ENCODE measurements around the gene E2F2.

Gene E2F2

DNA sequence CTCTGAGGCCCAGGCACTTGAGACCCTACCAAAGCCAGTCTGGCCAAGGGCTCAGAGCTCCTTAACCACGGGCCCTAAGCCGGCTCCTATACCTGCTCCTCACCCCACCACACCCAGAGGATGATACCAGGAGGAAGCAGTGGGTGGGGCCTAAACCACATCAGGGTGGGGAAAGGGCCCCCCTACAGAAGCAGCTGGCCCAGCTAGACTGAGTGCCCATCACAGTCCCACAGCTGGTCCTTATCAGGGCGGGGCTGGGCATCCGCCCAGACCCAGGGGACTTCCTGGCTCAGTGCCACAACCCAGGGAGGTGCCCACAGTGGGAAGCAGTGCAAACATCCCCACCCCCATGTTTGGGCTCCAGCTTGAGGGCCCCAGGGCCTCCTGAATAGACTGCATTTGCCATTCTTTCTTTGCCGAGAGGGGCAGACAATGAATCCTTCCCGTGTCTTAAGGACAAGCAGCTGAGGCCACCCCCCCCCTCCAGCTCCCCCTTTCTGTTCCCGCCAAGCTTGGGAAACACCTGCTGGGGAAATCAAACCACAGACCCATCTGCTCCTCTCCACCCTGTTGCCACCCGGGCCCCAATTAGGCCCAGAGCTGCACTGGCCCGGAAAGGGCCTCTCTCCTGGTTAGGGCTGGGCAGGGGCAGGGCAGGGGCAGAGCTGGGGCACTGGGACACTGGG lies 6.2 kb downstream of the E2F2 start:
- TF ChIP-seq, protein P1, sequence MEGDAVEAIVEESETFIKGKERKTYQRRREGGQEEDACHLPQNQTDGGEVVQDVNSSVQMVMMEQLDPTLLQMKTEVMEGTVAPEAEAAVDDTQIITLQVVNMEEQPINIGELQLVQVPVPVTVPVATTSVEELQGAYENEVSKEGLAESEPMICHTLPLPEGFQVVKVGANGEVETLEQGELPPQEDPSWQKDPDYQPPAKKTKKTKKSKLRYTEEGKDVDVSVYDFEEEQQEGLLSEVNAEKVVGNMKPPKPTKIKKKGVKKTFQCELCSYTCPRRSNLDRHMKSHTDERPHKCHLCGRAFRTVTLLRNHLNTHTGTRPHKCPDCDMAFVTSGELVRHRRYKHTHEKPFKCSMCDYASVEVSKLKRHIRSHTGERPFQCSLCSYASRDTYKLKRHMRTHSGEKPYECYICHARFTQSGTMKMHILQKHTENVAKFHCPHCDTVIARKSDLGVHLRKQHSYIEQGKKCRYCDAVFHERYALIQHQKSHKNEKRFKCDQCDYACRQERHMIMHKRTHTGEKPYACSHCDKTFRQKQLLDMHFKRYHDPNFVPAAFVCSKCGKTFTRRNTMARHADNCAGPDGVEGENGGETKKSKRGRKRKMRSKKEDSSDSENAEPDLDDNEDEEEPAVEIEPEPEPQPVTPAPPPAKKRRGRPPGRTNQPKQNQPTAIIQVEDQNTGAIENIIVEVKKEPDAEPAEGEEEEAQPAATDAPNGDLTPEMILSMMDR (IDR thresholded peaks at IDR 0.05; ENCODE audit: insufficient read depth, low read length, missing control alignments), result no peak
- ChIA-PET CTCF (interaction anchor here (1.1 to 12.7 kb wide), 6 partner anchors 16 to 115 kb away, joined by 3 to 161 read pairs (median 6); no protein-coding TSS in a partner anchor), POLR2A (no interaction called here)
- DNase-seq (ENCODE audit: low read depth, low spot score), result no peak
- H3K4me3 ChIP-seq (ENCODE audit: low read depth, low read length), result no peak overlapping the region

DNA sequence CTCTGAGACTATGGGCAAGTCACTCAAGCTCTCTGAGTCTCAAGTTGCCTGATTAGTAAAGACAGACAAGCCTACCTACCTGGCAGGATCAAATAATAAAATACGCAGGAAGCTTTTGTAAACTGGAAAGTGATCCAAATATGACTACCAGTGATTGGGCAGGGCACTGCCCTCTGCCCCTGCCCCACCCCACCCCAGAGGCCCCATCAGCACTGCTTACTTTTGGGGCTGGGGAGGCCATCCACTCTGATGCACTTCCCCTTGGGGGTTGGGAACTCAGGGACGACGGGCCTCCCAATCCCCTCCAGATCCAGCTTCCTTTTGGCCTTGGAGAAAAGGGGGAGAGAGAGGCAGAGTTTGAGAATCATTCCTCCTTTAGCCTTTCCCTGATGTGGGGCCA lies 6.9 kb downstream of the E2F2 start:
- DNase-seq (ENCODE audit: low read depth, low spot score), result no peak
- H3K4me3 ChIP-seq (ENCODE audit: low read depth, low read length), result no peak overlapping the region
- POLR2A ChIA-PET, result no interaction called here
- TF ChIP-seq, protein P1 (IDR thresholded peaks at IDR 0.05; ENCODE audit: insufficient read depth, low read length, missing control alignments), result no peak
- CTCF ChIA-PET, result interaction anchor here (1.5 to 12.7 kb wide), 4 partner anchors 17 to 113 kb away, joined by 4 to 161 read pairs (median 35); no protein-coding TSS in a partner anchor

- ChIA-PET CTCF (interaction anchor here (0.6 to 12.7 kb wide), 2 partner anchors 25 to 115 kb away, joined by 3 to 161 read pairs; no protein-coding TSS in a partner anchor), POLR2A (no interaction called here)
Observed at GRCh38 chr1:23522244-23522982, 8.6 kb downstream of the E2F2 start.

GRCh38 chr1:23521588-23521987 lies 9.4 kb downstream of the E2F2 start:
- ChIA-PET POLR2A (no interaction called here), CTCF (interaction anchor here (0.6 to 12.7 kb wide), 4 partner anchors 10 to 116 kb away, joined by 3 to 161 read pairs (median 4); no protein-coding TSS in a partner anchor)
- no peak for DNase-seq (ENCODE audit: low read depth, low spot score)

More at GRCh38 chr1:23522244-23522982, 8.6 kb downstream of the E2F2 start:
- no peak for DNase-seq (ENCODE audit: low read depth, low spot score)
- H3K4me3 ChIP-seq (ENCODE audit: low read depth, low read length), result no peak overlapping the region
- TF ChIP-seq, protein P1 (IDR thresholded peaks at IDR 0.05; ENCODE audit: insufficient read depth, low read length, missing control alignments), result no peak

GRCh38 chr1:23517581-23517980 lies 13.5 kb downstream of the E2F2 start:
- H3K4me3 ChIP-seq (ENCODE audit: low read depth, low read length), result no peak overlapping the region
- CTCF ChIA-PET, result interaction anchor here (12.7 kb wide), 1 partner anchor 20 kb away, joined by 161 read pairs; no protein-coding TSS in a partner anchor
- POLR2A ChIA-PET, result no interaction called here
- DNase-seq (ENCODE audit: low read depth, low spot score), result no peak
- TF ChIP-seq, protein P1 (IDR thresholded peaks at IDR 0.05; ENCODE audit: insufficient read depth, low read length, missing control alignments), result no peak

More at GRCh38 chr1:23521588-23521987, 9.4 kb downstream of the E2F2 start:
- H3K4me3 ChIP-seq (ENCODE audit: low read depth, low read length), result no peak overlapping the region
- TF ChIP-seq, protein P1 (IDR thresholded peaks at IDR 0.05; ENCODE audit: insufficient read depth, low read length, missing control alignments), result no peak

- no peak for DNase-seq (ENCODE audit: low read depth, low spot score)
- H3K4me3 ChIP-seq (ENCODE audit: low read depth, low read length), result no peak overlapping the region
- POLR2A ChIA-PET, result no interaction called here
- TF ChIP-seq, protein P1 (IDR thresholded peaks at IDR 0.05; ENCODE audit: insufficient read depth, low read length, missing control alignments), result no peak
- CTCF ChIA-PET, result interaction anchor here (1.4 to 4.7 kb wide), 3 partner anchors 8 to 29 kb away, joined by 3 to 58 read pairs (median 9); no protein-coding TSS in a partner anchor
Observed at GRCh38 chr1:23515905-23516304, 15.1 kb downstream of the E2F2 start.
